Measurements from ENCODE around the gene HCAR3.

DNA sequence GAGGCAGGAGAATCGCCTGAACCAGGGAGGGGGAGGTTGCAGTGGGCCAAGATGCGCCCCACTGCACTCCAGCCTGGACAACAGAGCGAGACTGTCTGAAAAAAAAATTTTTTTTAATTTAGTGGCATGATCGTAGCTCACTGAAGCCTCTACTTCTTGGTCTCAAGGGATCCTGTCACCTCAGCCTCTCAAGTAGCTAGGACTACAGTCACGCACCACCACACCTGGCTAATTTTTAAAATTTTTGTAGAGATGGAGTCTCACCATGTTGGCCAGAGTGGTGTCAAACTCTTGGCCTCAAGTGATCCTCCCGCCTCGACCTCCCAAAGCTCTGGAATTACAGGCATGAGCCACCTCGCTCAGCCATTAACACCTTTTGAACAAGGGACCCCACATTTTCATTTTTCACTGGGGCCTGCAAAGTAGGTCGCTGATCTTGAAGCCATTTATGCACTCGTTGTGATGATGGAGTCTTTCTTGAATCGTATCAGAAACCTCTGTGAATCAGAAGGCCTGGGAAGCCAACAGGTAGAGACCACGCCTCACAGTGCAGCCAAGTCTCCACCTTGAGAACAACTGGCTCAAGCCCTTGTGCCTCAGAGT lies 8.1 kb upstream of the HCAR3 start:
- TF ChIP-seq, protein P1, sequence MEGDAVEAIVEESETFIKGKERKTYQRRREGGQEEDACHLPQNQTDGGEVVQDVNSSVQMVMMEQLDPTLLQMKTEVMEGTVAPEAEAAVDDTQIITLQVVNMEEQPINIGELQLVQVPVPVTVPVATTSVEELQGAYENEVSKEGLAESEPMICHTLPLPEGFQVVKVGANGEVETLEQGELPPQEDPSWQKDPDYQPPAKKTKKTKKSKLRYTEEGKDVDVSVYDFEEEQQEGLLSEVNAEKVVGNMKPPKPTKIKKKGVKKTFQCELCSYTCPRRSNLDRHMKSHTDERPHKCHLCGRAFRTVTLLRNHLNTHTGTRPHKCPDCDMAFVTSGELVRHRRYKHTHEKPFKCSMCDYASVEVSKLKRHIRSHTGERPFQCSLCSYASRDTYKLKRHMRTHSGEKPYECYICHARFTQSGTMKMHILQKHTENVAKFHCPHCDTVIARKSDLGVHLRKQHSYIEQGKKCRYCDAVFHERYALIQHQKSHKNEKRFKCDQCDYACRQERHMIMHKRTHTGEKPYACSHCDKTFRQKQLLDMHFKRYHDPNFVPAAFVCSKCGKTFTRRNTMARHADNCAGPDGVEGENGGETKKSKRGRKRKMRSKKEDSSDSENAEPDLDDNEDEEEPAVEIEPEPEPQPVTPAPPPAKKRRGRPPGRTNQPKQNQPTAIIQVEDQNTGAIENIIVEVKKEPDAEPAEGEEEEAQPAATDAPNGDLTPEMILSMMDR (IDR thresholded peaks at IDR 0.05), result no peak
- no peak for TF ChIP-seq POLR2A (IDR thresholded peaks at IDR 0.05)

Measured in stomach (tissue), 4 donors.